Measurements from ENCODE around the gene SIT1.

SIT1 gene

GRCh38 chr9:35606138-35606504, 44.6 kb downstream of the SIT1 start:
- ATAC-seq (ENCODE audit: low read depth), result no peak
- Mint-ChIP-seq H3K4me1 (peaks cover 25% of the 10 kb centered on the region), H3K9me3 (no peaks in the 10 kb centered on the region), H3K27ac (peak overlapping the region; percentile 62), H3K4me3 (peak overlapping the region; percentile 83), H3K36me3 (peaks cover 10% of the 10 kb centered on the region), H3K27me3 (no peaks in the 10 kb centered on the region)
- no peak for DNase-seq (ENCODE audit: low spot score in 2 of 2)

DNA sequence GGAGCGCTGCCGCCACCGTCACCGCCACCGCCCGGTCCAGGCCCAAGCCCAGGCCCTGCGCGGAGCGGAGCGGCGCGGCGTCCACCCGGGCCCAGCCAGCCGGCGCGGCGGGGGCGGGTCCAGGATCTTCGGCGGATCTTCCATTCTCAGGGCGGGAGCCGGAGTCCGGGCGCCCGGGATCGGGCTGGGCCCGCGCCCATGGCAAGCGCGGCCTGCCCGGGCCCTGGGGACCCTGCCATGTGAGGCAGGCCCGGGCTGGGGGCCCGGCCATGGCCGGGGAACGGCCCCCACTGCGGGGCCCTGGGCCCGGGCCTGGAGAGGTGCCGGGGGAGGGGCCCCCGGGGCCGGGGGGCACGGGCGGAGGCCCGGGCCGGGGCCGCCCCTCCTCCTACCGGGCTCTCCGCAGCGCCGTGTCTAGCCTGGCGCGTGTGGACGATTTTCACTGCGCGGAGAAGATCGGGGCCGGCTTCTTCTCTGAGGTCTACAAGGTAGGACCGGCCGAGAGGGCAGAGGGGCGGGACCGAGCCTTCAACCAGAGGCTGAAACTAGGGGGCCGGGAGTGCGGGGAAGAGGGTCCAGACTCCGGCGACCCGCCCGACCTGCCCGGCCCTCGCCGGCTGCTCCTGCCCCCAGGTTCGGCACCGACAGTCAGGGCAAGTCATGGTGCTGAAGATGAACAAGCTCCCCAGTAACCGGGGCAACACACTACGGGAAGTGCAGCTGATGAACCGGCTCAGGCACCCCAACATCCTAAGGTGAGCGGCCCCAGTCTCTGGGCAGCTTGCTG, 45.2 kb downstream of the SIT1 start:
- peaks cover 10% of the 10 kb centered on the region for H3K36me3 Mint-ChIP-seq
- peak in 1 of 2 donors; percentile 44 for DNase-seq (ENCODE audit: low spot score in 2 of 2)
- no peaks in the 10 kb centered on the region for H3K9me3 Mint-ChIP-seq
- peaks cover 25% of the 10 kb centered on the region for H3K4me1 Mint-ChIP-seq
- H3K27me3 Mint-ChIP-seq, result no peaks in the 10 kb centered on the region
- H3K4me3 Mint-ChIP-seq, result peak overlapping the region; percentile 83
- peak; percentile 1 for ATAC-seq (ENCODE audit: low read depth)
- H3K27ac Mint-ChIP-seq, result peak overlapping the region; percentile 62

DNA sequence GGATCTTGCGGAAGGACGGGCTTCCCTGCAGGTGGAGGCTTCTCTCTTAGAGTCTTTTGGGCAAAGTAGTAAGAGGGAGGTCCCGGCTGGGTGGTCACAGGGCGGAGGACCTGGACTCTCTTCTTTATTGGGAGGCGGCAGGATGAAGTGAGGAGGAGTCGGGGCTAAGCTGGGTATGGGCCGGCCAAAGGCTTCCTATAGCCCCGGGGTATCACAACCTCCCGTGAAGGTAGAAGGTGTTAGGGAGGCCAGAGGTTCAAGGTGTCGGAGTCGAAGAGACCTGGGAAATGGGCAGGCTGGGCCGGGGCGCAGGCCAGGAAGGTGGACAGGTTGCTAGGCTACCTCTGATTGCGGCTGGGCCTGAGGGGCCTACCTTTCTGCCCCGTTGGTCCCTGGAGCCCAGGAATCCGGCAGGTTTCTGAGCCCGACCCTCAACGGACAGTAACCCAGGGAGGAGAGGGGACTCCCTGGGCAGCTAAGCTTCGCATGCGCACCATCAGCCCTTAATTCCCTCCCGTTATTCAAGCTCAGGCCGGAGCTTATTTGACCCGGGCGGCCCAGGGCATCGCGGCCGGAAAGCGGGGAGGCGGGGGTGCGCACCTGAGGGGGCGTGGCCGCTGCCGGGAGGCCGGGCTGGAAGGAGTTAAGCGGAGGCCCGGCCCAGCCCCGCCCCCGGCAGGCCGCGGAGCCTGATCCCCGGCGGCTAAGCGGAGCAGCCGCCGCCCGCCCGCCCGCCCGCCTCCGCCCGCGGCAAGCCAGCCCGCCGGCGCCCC, 46.0 kb downstream of the SIT1 start, which contains the start of gene TESK1:
Gene TESK1, plus strand, starts transcription at position 685 of the 773 bp plus-strand sequence. CDS start 358 bp downstream, outside the sequence.
- peaks cover 8% of the 10 kb centered on the region for H3K36me3 Mint-ChIP-seq
- H3K4me1 Mint-ChIP-seq, result peaks cover 25% of the 10 kb centered on the region
- H3K9me3 Mint-ChIP-seq, result no peaks in the 10 kb centered on the region
- peak within 1 kb of the TSS; percentile 95 for H3K4me3 Mint-ChIP-seq
- ATAC-seq (ENCODE audit: low read depth) (peak; percentile 46), DNase-seq (ENCODE audit: low spot score in 2 of 2) (peak; percentile 79)
- H3K27ac Mint-ChIP-seq, result peak within 1 kb of the TSS; percentile 96
- no peaks in the 10 kb centered on the region for H3K27me3 Mint-ChIP-seq

DNA sequence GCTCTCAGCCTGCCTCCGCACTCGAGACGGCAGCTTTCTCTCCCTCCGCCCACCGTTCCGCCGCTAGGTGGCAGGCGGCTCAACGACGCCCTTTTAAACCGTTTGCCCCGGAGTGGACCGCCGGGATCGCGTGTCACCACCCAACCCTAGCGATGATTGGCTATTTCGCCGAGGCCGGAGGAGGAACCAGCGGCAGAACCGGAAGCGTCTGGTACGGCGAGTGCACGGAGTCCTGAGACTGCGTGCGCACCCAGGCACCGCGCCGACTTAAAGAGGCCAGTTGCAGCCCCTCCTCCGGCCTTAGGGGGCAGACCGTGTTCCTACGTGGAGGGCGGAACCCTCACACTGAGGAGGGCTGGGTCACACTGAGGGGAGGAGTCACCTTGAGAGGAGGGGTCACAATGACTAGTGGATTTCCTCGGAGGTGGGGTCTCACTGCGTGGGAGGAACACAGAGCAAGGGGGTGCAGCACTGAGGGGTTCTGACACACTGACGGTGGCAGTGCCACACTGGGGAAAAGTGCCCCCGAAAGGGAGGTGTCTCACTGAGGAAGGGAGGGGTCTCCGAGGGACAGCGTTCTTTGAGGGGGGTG, 46.6 kb downstream of the SIT1 start:
- Mint-ChIP-seq H3K9me3 (no peaks in the 10 kb centered on the region), H3K27ac (peak overlapping the region; percentile 96), H3K4me3 (peak overlapping the region; percentile 95), H3K27me3 (no peaks in the 10 kb centered on the region), H3K36me3 (peaks cover 8% of the 10 kb centered on the region), H3K4me1 (peaks cover 27% of the 10 kb centered on the region)
- peak; percentile 81 for ATAC-seq (ENCODE audit: low read depth)
- peak; percentile 94 to 99 for DNase-seq (ENCODE audit: low spot score in 2 of 2)

DNA sequence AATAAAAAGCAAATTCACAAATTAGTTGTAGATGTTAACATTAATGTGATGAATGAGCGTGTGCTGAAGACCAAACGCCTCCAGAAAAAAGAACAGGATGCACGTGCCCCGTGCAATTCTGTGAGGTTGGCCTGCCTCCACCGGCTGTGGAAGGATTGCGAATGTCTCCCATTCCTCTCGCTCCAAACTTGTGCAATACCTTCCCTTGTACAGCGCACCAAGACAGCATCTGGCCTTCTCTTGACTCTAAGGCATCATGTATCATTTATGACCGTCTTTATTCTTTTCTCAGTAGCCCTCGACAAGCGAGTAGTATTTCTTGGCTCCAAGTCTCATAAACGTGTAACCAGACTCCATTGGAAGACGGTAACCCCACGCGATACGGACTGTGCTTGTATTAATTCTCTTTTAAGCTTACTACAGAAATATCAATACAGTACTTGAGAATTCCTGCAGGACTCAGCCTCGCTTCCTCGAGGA, 47.2 kb downstream of the SIT1 start:
- peak overlapping the region; percentile 96 for H3K27ac Mint-ChIP-seq
- peak overlapping the region; percentile 95 for H3K4me3 Mint-ChIP-seq
- no peak for ATAC-seq (ENCODE audit: low read depth)

GRCh38 chr9:35599763-35600604, 50.7 kb downstream of the SIT1 start:
- DNase-seq (ENCODE audit: low spot score in 2 of 2), result no peak
- Mint-ChIP-seq H3K27me3 (no peaks in the 10 kb centered on the region), H3K9me3 (no peaks in the 10 kb centered on the region), H3K27ac (no peak overlapping the region), H3K4me1 (peaks cover 12% of the 10 kb centered on the region), H3K36me3 (peaks cover 9% of the 10 kb centered on the region), H3K4me3 (no peak overlapping the region)
- ATAC-seq (ENCODE audit: low read depth), result no peak

More for the DNA sequence above, 47.2 kb downstream of the SIT1 start:
- no peak for DNase-seq (ENCODE audit: low spot score in 2 of 2)
- Mint-ChIP-seq H3K27me3 (no peaks in the 10 kb centered on the region), H3K4me1 (peaks cover 27% of the 10 kb centered on the region), H3K9me3 (no peaks in the 10 kb centered on the region), H3K36me3 (peaks cover 6% of the 10 kb centered on the region)

Data from memory B cell (primary cell).